NCI-H510A (cell line): ENCODE results near the gene SMARCAD1.
"Not testable (repeated sequence)": the region's sequence is repeated elsewhere in the genome, so short reads cannot be mapped to it uniquely, and the experiment has no call there.

Experiments used
- DNase-seq: peaks from one replicate; lab custom pipeline; 2025; lab: John Stamatoyannopoulos, UW

Gene SMARCAD1

DNA sequence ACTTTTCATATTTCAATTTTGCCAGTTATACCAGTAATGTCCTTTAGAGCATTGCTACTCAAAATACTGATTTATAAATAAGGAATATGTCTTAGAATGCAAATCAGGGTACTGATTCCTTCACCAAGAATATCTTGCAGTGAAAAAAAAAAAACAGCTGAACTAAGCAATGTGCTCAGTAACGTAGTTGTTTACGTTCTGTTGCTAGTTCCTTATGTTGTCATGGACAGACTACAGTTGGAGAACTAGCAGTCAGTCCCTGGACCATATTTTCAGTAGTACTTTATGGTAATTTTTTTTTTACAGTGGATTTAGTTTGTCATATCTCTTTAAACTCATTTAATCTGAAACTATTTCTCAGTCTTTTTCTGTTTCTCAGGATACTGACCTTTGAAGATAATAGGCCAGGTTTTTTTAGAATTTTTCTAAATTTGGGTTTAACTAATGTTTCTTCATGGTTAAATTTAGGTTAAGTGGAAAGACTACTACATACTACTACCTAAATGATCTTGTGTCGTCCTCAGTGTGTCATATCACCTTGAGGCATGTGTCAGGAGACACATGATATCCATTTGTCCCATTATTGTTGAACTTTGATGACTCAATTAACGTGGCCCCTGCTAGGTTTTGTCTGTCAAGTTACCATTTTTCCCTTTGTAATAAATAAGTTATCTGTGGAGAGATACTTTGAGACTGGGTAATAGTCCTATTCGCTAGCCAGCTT is 21.0 kb downstream of the SMARCAD1 start:
- DNase-seq = no peak

DNA sequence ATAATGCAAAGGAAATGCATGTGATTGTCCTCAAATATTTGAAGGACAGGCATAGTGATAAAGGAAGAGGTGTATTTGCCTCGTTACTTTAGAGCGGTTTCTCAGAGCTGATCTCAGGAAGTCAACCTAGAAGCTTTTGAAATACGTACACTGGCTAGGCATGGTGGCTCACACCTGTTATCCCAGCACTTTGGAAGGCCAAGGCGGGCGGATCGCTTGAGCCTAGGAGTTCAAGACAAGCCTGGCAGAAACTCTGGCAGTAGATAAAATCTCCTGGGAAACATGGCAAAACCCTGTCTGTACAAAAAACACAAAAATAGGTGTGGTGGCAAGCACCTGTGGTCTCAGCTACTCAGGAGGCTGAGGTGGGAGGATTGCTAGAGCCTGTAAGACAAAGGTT is 24.9 kb downstream of the SMARCAD1 start:
- no peak for DNase-seq

DNA sequence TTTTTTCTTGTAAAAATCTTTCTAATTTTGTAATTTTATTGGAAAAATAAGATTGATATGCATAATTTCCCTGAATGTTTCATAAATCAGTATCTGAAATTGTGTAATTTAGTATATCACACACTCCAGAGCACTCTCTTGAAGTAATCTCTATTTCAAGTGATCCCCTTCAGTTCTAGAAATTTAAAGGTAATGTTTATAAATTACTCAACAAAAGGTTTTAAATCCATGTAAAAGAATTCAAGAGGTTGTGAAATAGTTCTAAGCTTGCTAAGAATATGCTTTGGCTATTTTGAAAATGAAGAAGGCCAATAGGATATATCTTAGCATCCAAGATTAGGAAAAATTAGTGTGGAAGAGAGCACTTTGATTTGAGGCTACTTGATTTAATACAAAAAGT is 28.2 kb downstream of the SMARCAD1 start:
- no peak for DNase-seq

DNA sequence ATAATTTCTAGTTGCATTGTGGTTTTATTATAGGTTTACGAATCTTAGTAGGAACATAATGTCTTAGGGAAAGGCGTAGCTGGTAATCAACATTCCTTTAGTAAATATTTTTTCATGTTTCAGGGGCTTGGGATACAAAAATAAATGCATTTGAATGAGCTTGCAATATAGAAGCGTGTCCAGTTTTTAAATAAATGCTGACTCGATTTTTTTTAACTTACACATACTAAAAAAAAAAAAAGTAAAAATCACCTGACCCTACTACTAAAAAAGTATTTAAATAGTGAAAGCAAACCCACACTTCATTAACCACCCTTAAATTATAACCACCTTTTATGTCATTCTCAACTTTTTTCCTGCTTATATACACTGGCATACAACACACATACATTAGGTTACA is 29.6 kb downstream of the SMARCAD1 start:
- DNase-seq = no peak

DNA sequence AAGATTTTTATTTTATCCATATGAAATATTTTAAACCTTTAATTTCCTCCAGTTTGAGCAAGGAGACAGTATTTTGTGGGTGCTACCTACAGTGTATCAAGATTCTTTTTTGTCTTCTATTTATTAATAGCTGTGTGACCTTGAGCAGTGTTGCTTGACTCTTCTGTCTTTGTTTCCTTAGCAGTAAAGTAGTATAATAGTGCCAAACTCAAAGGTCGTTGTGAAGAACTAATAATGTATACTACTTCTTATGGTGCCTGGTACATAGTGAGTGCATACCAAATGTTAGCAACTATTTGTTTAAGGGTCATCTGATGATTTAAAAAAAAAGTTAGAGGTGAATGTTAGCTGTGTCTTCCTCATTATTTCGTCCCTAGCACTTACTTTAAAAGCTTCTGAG is 30.5 kb downstream of the SMARCAD1 start:
- no peak for DNase-seq

DNA sequence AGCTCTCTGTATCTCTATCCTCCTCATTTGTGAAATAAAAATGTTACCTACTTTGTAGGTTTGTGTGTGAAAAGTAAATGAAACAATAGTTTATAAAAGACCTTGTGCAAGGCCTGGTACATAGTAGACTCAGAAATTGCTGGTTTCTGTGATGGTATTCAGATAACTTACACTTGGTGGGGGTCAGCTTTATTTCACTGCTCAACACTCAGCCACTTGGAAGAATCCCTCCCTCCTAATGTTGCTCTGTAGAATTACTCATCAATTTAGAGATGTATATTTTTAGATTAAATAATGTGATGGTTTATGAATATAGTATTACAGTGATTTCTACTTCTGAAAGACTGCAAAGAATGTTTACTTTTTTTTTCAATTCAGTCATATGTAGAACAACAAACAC is 32.7 kb downstream of the SMARCAD1 start:
- no peak for DNase-seq

DNA sequence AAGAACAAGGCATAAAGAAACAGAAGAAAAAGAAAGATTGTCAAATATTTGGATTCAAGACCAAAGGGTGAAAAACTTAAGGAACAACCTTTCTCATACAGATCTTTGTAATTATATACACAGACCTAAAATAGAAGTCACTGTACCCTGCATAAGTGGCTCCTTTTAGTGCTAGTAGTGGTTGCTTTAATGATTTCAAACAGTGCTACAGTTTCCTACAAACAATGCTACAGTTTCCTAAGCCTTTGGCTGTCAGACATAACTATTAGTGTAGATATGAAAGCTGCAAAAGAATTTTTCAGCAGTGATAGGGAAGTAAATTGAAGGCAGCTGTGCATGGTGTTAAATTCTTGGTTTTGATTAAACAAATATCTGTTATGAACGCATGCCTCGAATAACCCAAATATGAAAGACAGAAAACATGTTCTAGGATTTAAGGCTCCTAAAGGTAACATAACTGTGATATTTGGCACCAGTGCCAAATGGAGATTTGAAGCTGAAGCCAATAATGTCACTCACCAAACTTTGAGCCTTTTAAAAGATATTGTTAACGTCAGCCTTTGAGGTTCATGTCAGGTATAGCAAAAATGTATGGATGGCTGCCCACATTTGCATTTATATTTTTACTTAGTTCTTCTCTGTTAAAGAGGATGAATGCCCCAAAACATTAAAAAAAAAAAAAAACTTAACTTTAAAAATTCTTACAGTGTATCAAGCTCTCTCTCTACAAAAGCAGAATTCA is 36.6 kb downstream of the SMARCAD1 start:
- no peak for DNase-seq

DNA sequence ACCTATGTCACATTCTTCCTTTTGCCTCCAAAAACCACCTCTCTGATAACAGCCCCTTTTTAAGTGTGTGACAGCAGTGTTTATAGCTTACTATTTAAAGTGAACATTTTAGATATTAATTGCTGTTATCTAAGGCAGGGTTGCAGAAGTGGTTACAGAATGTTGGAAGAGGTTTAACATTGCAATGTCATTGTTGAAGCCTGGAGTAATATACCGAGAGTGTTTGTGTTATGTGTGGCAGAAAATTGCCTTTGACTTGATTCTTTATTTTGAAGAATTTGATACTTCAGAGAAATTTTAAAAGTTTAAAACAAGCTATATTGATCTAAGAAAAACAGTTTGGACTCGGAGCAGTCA is 37.1 kb downstream of the SMARCAD1 start:
- DNase-seq = no peak

DNA sequence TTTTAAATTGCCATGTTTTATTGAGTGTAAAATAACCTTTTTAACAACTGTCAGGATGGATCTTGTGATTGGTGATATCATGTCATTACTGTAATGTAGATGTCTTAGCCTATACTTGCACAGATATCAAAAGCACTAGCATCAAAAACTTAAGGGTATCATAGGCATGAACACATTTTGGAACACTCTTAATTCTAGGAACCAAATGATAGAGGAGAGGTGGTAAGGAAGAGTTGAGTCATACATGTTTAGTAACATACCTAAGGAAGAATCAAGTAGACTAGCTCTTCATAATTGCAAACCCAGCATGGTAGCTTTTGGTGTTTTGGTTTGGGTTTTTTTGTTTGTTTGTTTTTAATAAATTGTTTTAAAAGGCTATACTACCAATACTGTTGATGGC is 43.4 kb downstream of the SMARCAD1 start:
- DNase-seq = no peak

DNA sequence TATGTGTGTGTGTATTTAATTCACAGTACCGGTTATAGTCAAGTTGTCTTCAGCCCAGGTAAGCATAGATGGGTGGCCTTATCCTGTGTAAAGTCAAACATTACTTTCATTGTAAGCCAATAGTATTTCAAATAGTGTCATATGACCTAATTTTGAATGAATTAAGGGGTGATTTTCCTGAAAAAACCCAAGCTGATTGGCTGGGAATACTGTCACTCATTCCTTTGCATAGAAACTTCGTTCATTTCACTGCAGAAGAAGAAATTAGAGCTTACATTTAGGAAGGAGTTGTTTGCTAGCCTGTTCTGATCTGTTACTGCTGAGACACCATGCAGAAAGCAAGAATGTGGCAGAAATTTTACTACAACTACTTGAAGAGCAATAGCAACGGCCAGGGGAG is 45.4 kb downstream of the SMARCAD1 start:
- no peak for DNase-seq

DNA sequence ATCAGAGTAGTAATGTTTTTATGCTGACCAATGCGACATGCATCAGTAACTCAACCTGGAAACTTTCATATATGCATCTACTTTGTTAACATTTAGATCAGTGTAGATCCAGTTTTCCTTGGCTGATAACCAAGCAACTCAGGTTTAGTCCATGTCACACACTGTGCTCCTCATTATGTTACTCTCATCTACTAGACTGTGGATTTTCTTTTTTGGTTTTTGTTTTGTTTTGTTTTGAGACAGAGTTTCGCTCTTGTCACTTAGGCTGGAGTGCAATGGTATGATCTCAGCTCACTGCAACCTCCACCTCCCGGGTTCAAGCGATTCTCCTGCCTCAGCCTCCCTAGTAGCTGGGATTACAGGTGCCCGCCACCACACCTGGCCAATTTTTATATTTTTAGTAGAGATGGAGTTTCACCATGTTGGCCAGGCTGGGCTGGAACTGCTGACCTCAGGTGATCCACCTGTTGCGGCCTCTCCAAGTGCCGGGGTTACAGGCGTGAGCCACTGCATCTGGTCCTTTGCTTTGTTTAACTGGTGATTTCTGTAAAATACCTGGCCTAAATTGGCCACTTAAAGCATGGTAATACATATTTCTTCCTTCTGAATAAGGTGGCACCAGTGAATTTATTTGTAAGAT is 48.6 kb downstream of the SMARCAD1 start:
- DNase-seq = no peak

DNA sequence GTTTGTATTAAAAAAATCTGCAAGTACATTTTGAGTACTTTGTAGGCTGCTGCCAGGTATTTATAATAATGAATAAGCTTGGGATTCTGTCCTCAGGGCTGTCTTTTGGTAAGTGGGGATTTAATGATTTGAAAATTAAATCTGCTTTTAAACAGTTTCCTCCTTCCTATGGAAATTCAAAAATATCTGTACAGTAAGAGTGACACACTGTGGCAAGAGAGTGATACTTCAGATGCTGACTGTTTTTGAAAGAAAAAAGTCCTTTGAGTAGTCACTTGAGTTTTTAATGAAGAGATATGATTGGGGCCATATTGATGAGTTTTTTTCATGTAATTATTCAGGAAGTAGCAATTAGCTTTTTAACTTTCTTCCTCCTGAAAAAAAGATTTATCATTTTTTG is 49.2 kb downstream of the SMARCAD1 start:
- no peak for DNase-seq

DNA sequence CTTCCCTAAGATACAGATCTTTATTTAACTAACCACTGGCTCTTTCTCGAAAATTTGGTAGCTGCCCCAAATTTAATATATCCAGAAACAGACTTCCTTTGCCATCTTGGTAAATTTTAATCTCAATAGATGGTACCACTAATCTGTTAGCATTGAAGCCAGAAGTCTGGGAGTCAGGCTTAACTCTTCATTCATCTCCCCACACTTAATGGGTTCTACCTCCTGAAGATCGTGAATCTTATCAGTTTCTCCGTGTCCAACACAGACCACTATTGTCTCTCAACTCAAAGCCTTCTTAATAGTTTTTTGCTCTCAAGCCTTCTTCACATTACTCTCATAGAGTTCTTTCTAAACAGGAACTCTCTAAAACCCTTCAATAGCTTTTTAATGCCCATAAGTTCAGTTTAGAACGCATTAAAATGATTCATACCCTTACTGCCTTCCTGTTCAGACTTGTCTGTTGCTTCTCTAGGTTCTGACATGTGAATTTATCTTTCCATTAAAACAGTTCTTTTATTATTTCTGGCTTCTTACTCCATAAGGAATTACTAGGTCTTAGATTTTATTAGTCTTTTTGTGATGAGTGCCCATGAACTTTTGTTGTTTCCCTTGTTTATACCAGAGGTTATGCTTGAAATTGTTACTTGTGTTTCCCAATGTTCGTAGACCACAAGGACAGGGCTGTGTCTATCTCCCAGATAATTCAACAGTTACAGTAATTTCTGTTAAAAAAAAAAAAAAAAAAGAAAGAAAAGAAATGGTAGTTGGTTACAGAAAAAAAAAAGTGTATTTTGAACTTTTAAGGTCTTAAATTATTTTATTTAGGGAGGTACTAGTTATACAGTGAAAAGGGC is 54.7 kb downstream of the SMARCAD1 start:
- no peak for DNase-seq

DNA sequence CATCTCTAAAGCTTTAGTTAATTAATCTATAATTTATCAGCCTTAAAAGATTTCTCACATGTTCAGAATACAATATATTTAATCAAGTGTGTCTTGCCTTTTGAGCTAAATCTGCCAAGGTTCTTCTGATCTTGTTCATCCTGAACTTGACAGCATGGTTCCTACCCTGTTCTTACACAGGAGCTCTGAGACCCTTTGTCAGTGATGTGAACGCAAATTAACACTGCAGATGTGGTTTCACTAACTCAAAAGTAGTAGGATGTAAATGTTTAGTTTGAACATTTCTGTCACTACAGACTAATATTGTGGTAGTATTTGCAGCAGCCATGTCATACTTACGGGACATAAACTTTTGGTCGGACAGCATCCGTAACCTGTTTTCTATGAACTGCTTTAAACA is 59.4 kb downstream of the SMARCAD1 start:
- DNase-seq = no peak

DNA sequence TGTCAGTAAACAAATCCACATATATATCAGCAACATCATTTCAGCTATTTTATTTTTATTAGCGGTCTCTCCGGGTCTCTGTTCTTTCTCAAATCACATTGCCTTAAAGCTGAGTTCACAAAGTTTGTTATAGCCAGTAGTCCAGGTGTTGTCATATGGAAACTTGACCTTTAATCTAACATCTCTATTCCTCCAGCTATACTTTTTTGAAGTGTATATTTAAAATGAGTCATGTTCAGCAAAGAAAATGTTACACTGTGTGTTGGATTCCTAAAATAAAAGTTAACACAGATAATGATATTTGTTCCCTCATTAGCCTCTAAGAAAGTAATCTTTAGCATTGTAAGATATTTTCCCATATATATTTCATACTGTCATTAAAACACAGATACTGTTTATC is 63.6 kb downstream of the SMARCAD1 start:
- DNase-seq = no peak

DNA sequence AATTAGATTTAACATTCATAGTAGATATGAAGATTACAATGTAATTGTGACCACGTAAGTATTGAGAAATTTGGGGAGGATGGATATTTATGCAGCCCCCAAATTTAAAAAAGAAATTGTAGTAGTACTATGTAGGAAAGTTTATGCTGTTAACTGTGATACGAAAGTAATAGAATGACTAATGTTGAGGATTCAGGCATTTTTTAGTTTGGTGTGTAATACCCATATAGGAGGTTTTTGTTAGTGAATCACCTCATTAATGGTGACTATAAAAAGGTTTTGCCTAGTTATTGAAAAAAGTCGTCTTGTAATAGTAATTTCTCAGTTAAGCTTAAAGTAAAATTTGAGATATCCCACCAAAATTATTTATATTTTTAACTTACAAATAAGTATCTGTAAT is 67.2 kb downstream of the SMARCAD1 start:
- DNase-seq = no peak

DNA sequence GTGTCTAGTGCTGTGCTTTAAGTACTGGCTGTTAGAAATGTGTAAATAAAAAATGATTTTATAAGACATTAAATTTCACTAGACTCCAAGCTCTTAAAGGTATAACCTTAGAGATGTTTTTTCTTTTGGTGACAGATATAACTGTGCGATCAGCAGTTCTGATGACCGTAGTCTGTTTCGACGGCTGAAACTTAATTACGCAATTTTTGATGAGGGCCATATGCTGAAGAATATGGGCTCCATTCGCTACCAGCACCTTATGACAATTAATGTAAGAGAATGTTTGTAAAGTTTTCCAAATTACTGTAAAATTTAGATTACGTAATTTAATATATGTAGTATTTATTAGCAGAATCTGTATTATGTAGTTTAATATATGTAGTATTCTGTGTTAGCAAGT is 68.5 kb downstream of the SMARCAD1 start:
- DNase-seq = no peak

DNA sequence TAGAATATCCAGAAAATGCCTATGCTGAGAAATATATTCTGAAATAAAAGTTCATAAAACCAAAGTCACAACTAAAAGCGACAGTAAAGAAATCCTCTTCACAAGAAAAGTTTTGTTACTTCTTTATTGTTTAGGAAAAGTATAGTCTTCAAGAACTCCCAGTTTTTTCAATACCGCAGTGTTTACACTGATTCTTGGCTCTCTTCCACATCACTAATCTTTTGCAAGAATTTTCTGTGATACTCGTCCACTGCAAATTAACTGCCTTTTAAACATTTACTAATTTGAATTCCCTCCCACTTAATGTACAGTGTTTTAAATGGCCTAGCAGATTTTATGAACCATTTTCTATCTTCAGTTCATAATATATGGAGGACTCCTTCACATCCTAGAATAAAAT is 69.9 kb downstream of the SMARCAD1 start:
- DNase-seq = no peak

DNA sequence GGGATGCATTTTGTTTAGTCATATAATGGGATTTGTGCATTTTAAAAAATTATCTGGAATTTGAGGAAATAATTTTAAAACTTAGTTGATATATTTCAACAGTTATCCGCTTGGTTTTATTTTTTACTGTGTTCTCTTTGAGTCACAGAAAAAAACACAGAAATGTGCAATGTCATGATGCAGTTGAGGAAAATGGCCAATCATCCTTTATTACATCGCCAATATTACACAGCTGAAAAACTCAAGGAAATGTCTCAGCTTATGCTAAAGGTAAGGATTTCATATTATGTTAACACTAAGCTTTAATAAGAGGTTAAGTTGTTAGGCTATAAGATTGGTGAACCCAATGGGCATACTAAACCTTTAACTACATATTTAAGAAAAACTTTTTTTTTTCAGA is 71.1 kb downstream of the SMARCAD1 start:
- no peak for DNase-seq

DNA sequence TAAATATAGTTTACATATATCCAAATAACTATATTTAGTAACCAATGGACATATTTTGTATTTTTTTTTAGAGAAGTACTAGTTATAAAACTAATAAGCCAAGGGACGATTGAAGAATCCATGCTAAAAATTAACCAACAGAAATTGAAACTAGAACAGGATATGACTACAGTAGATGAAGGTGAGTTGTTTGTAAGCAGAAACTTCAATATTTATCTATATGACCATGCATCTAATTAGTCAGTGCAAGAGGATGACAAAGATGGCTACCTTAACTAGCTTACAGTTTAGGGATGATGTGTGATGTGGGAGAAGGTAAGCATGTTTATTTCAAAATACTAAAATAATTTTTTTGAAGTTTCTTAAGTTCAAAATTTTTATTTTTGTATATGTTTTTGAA is 77.2 kb downstream of the SMARCAD1 start:
- no peak for DNase-seq

DNA sequence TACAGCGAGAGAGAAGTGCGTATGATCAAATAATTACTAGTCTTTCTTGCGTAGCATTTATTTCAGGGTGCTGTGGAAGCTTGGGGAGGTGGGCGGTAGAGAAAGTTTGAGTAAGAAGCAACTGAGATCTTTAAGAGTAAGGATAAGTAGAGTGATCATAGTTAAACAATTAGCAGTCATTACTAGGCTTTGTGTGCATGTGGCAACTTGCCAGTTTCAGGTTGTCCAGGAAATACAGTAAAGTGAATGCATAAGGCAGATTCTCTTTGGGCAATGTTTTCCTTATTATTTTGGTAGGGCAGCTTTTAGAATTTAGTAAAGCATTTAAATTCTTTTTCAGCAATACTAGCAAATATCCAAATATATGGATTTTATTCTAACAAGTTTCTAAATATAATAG is 78.0 kb downstream of the SMARCAD1 start:
- DNase-seq = no peak

DNA sequence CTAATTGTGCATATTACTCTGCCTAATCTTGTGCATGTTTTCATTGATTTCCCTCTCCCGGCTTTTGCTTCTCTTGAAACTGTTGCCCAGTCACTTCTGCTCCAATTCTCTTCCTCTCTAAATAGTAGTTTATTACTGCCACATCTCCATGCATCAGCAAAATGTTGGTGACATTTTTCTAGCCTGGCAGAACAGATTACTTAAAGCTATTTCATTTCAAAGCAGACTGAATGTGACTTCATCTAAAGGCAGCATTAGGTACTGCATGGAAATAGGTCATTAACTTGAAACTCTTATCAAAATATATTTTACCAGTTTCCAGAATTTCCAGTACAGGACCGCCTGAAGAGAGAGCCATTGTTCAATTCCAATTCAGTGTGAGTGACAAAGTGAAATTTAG is 82.6 kb downstream of the SMARCAD1 start:
- no peak for DNase-seq

DNA sequence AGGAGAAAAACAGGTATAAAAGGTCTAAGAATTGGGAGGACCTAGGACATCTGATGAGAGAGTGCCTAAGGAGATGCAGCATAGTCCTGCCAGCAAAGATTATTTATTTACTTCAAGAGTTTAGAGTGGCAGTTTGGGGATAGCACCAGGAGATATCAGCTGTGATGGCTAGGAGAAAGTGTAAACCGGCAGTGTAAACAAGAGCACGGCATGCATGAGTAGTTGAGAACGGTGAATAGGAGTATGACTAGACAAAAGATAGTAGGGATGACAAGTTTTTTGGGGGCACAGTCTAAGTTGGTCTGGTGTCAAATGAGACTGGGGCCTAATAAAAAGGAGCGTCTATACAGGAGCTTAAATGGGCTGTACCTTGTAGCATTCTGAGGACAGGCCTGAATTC is 86.3 kb downstream of the SMARCAD1 start:
- DNase-seq = not testable (repeated sequence)
